RPMI8226 (cell line): ENCODE results near the gene RBP3.
A peak's percentile ranks its signal among the peaks of the same experiment; 100 is the strongest.

Experiments used
- DNase-seq: peaks from one replicate; pipeline ENCODE4 v3.0.0-alpha.2; 2015

The RBP3 gene

GRCh38 chr10:47339186-47339735 lies 8.9 kb upstream of the RBP3 start:
- DNase-seq, result no peak

DNA sequence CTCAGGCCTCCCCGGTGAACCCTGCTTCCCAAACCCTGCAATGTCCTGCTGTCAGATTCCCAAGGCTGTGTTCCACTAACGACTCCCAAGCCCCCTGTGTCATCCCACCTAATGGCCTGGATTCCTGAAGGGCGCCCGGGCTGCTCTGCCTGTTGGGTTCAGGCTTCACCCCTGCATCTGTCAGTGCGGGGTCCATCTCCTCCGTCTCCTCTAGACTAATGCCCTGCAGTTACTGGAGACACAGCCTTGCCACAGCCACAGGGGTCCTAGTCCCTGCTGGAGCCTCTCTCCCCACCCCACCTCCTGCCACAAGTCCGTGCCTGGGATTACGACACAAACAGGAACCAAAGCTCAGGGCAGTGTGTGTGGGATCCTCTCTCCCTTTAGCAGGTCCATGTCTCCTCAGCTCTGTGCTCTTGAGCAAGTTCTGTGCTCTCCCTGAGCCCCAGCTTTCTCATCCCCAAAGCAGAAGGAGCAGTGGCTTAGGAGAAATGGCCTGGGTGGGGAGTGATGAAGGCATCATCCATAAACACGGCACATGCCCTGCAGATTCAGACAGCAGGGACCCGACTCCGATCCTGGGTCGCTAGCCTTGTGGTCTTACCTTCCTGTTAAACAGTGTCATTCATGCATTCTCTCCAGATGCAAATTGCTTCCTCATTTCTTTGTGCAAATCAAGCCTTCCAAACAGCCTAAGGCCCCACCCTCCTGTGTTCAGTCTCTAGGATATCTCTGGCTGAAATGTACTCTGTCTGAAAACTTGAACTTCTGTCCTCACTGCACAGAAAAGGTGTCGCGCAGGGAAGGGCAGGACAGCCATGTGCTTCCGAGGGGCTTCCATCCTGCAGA lies 8.2 kb upstream of the RBP3 start:
- DNase-seq, result no peak

- peak; percentile 41 for DNase-seq
Measured at GRCh38 chr10:47340608-47341170, 7.5 kb upstream of the RBP3 start.

DNA sequence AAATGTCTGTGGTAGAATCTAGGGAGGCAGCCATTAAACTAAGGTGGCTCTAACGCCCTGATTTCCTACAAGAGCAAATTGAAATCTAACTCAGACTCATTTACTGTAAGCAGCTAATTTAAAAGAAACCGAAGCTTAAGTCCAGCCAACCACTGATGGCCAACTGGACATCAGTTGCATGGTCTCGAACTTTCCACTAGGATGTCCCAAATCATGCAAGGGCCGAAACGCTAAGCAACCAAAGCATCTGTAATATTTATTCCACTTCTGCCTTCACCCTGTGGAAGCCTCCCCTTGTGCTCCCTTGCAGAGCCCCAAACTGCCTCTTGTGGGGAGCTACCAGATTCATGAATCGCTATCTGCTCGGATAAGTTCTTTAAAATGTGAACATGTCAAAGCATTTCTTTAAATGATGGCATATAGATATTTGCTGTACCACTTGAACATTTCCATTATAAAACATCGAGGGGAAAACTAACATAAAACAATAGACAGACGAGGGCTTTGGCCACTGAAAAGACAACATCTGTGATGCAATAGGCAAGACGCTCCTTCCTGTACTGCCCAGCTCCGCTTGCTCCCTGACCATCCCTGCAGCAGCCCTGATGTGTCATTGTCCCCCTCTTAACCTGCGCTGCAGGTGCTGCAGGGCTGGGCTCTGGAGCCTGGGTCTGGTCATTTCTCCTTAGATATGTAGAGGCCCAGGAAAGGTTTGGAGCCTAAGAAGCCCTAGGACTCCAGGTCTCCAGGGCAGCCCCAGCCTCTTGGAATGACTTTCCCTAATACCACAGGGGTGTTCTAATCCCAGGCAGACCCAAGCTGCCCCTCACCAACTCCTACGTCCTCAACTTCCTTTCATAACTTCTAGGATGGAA lies 2.9 kb upstream of the RBP3 start:
- no peak for DNase-seq

- DNase-seq, result no peak
Measured at GRCh38 chr10:47346581-47347302, 1.4 kb upstream of the RBP3 start.

- DNase-seq, result no peak
Measured at GRCh38 chr10:47347303-47347675, 874 bp upstream of the RBP3 start.

DNA sequence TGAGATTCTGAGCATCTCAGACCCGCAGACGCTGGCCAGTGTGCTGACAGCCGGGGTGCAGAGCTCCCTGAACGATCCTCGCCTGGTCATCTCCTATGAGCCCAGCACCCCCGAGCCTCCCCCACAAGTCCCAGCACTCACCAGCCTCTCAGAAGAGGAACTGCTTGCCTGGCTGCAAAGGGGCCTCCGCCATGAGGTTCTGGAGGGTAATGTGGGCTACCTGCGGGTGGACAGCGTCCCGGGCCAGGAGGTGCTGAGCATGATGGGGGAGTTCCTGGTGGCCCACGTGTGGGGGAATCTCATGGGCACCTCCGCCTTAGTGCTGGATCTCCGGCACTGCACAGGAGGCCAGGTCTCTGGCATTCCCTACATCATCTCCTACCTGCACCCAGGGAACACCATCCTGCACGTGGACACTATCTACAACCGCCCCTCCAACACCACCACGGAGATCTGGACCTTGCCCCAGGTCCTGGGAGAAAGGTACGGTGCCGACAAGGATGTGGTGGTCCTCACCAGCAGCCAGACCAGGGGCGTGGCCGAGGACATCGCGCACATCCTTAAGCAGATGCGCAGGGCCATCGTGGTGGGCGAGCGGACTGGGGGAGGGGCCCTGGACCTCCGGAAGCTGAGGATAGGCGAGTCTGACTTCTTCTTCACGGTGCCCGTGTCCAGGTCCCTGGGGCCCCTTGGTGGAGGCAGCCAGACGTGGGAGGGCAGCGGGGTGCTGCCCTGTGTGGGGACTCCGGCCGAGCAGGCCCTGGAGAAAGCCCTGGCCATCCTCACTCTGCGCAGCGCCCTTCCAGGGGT lies 703 bp downstream of the RBP3 start:
- no peak for DNase-seq

DNA sequence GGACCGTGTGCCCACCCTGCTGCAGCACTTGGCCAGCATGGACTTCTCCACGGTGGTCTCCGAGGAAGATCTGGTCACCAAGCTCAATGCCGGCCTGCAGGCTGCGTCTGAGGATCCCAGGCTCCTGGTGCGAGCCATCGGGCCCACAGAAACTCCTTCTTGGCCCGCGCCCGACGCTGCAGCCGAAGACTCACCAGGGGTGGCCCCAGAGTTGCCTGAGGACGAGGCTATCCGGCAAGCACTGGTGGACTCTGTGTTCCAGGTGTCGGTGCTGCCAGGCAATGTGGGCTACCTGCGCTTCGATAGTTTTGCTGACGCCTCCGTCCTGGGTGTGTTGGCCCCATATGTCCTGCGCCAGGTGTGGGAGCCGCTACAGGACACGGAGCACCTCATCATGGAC lies 1.4 kb downstream of the RBP3 start:
- DNase-seq, result no peak

- DNase-seq, result peak; percentile 15
Measured at GRCh38 chr10:47349941-47350371, 1.8 kb downstream of the RBP3 start.

DNA sequence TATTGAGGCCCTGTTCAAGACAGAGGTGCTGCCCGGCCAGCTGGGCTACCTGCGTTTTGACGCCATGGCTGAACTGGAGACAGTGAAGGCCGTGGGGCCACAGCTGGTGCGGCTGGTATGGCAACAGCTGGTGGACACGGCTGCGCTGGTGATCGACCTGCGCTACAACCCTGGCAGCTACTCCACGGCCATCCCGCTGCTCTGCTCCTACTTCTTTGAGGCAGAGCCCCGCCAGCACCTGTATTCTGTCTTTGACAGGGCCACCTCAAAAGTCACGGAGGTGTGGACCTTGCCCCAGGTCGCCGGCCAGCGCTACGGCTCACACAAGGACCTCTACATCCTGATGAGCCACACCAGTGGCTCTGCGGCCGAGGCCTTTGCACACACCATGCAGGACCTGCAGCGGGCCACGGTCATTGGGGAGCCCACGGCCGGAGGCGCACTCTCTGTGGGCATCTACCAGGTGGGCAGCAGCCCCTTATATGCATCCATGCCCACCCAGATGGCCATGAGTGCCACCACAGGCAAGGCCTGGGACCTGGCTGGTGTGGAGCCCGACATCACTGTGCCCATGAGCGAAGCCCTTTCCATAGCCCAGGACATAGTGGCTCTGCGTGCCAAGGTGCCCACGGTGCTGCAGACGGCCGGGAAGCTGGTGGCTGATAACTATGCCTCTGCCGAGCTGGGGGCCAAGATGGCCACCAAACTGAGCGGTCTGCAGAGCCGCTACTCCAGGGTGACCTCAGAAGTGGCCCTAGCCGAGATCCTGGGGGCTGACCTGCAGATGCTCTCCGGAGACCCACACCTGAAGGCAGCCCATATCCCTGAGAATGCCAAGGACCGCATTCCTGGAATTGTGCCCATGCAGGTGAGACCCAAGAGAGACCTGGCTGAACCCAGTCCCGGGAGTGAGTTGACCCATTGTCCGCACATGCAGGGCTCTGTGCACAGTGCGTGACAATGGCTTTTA lies 2.8 kb downstream of the RBP3 start:
- DNase-seq, result no peak

- no peak for DNase-seq
Measured at GRCh38 chr10:47351899-47352815, 4.0 kb downstream of the RBP3 start.

- no peak for DNase-seq
Measured at GRCh38 chr10:47353351-47353750, 5.2 kb downstream of the RBP3 start.

DNA sequence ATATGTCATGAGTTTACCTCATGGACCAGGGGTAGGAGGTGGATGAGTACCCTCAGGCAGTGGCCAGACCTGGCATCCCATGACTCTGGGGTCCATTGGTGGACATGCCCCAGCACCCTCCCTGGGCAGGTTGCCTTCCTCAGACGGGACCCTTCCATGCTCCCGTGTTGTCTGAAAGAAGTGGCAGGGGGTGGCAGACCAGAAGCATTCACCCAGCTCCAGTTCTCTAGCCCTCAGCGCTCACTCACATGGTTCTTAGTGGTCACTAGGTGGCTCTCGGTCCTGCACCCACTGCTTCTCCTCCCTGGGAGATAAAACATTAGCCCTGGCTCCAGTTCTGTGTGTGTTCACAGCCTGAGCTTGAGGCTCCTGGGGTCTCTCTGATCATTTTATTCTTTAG lies 6.0 kb downstream of the RBP3 start:
- no peak for DNase-seq

GRCh38 chr10:47354900-47355299 lies 6.7 kb downstream of the RBP3 start:
- DNase-seq, result no peak

- no peak for DNase-seq
Measured at GRCh38 chr10:47356708-47357107, 8.5 kb downstream of the RBP3 start.

DNA sequence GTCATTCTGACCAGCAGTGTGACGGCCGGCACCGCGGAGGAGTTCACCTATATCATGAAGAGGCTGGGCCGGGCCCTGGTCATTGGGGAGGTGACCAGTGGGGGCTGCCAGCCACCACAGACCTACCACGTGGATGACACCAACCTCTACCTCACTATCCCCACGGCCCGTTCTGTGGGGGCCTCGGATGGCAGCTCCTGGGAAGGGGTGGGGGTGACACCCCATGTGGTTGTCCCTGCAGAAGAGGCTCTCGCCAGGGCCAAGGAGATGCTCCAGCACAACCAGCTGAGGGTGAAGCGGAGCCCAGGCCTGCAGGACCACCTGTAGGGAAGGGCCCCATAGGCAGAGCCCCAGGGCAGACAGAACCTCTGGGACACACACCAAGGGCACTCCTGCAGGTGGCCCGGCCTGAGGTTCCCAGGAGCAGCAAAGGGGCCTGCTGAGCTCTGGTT lies 9.0 kb downstream of the RBP3 start:
- DNase-seq, result no peak

DNA sequence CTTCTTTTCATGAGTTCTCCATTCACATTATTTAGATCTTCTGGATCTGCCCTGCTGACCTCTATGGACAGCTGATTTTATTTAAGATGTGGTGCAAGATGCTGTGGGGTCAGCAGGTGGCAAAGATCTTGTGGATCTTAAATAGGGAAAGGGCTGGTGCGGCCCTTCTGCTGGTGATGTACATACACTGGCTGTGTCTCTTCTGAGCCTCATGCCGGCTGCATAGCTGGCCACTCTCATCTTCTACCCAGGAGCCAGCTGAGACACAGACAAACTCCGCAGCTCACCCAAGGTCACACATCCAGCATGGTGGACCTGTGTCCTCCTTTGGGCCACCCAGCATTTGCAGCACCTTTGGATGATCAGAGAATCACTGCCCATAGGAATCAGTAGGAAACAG lies 9.7 kb downstream of the RBP3 start:
- DNase-seq, result no peak

DNA sequence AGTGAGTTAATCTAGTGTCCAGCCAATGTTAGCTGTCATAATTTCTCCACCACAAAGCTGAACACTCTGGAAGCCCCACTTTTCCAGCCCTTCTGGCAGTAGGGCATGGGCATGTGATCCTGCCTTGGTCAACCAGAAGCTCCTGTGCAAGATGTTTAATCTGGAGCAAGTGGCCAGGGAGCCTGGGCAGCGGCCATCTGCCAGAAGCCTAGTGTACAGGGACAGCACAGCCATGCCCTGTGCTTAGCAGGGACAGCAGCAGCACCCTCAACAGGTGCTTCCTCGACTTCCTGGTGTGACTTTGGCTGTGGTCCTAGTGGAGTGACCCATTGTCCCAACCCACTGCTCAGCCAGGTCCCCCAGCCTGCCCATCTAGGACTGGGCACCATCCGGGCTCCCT lies 10.3 kb downstream of the RBP3 start:
- no peak for DNase-seq

DNA sequence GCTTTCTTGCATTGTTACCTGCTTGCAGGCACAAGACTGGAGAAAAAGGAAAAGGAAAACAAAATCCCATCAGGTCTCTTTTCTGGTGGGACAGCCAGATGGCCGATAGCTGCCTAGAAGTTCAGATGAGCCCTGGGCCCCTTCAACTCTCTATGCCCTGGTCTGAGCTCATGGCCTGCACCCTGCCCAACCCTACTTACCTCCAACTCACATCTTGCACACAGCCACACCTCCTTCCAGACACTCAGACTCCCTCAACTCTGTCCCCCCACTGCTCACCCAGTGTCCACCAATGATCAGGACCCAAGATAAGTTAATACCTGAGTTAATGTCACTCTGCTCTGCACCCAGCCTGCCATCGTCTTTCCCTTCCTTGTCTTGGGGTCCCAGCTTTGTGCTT lies 10.9 kb downstream of the RBP3 start:
- DNase-seq, result no peak
